ENCODE measurements around the gene SH3RF3.

SH3RF3 gene

DNA sequence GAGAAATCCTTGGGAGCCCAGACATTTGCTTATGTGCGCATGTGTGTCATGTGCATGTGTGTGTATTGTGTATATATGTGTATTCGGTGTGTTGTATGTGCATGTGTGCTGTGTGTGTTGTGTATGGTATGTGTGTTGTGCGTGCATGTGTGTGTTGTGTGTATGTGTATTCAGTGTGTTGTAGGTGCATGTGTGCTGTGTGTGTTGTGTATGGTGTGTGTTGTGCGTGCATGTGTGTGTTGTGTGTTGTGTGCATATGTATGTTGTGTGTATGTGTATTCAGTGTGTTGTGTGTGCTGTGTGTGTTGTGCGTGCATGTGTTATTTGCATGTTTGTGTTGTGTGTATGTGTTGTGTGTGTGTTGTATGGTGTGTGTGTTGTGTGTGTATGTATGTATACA is 136.9 kb downstream of the SH3RF3 start:
- TF ChIP-seq, protein P1, sequence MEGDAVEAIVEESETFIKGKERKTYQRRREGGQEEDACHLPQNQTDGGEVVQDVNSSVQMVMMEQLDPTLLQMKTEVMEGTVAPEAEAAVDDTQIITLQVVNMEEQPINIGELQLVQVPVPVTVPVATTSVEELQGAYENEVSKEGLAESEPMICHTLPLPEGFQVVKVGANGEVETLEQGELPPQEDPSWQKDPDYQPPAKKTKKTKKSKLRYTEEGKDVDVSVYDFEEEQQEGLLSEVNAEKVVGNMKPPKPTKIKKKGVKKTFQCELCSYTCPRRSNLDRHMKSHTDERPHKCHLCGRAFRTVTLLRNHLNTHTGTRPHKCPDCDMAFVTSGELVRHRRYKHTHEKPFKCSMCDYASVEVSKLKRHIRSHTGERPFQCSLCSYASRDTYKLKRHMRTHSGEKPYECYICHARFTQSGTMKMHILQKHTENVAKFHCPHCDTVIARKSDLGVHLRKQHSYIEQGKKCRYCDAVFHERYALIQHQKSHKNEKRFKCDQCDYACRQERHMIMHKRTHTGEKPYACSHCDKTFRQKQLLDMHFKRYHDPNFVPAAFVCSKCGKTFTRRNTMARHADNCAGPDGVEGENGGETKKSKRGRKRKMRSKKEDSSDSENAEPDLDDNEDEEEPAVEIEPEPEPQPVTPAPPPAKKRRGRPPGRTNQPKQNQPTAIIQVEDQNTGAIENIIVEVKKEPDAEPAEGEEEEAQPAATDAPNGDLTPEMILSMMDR (IDR thresholded peaks at IDR 0.05; ENCODE audit: borderline replicate concordance, insufficient read depth, low read depth, low read length): no peak
- H3K4me3 ChIP-seq (ENCODE audit: low read depth, low read length): no peak overlapping the region

DNA sequence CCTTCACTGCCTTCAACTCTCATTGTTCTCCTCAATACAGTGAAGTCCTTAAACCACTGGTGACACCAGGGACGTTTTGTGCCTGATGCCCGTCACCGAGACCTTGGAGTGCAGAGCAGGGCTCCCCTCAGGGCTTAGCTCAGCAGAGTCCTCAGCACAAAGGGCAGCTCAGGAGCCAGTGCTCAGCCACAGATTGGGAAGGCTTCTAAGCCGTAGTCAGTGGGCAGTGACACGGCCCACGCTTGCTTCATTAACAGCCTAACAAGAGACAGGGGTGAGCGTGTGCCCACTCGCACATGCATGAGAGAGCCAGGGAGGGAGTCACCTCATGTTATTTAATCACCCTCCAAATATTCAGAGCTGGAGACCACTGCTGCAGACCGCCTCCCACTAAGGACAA is 137.5 kb downstream of the SH3RF3 start:
- no peak overlapping the region for H3K4me3 ChIP-seq (ENCODE audit: low read depth, low read length)
- TF ChIP-seq, protein P1 (IDR thresholded peaks at IDR 0.05; ENCODE audit: borderline replicate concordance, insufficient read depth, low read depth, low read length): no peak

GRCh38 chr2:109266998-109267854 is 138.2 kb downstream of the SH3RF3 start:
- no peak overlapping the region for H3K4me3 ChIP-seq (ENCODE audit: low read depth, low read length)
- TF ChIP-seq, protein P1 (IDR thresholded peaks at IDR 0.05; ENCODE audit: borderline replicate concordance, insufficient read depth, low read depth, low read length): no peak

- TF ChIP-seq, protein P1 (IDR thresholded peaks at IDR 0.05; ENCODE audit: borderline replicate concordance, insufficient read depth, low read depth, low read length): no peak
- no peak overlapping the region for H3K4me3 ChIP-seq (ENCODE audit: low read depth, low read length)
Measured at GRCh38 chr2:109268916-109269315, 139.9 kb downstream of the SH3RF3 start.

GRCh38 chr2:109269706-109270504 is 140.9 kb downstream of the SH3RF3 start:
- TF ChIP-seq, protein P1 (IDR thresholded peaks at IDR 0.05; ENCODE audit: borderline replicate concordance, insufficient read depth, low read depth, low read length): no peak
- H3K4me3 ChIP-seq (ENCODE audit: low read depth, low read length): no peak overlapping the region

GRCh38 chr2:109270505-109271312 is 141.7 kb downstream of the SH3RF3 start:
- TF ChIP-seq, protein P1 (IDR thresholded peaks at IDR 0.05; ENCODE audit: borderline replicate concordance, insufficient read depth, low read depth, low read length): no peak
- H3K4me3 ChIP-seq (ENCODE audit: low read depth, low read length): no peak overlapping the region
